ENCODE measurements around the gene RPTOR. TPM values are rescaled to one million over a fixed set of nuclear protein-coding genes. Genes with fewer than 3 reads are reported as not detected.
A peak's percentile ranks its signal among the peaks of the same experiment; 100 is the strongest.
"Not testable (repeated sequence)": the region's sequence is repeated elsewhere in the genome, so short reads cannot be mapped to it uniquely, and the experiment has no call there.

Gene RPTOR
- total RNA-seq, 2 experiments from 2014 or later, result 45.3 to 49.1 TPM

- ATAC-seq (peak; percentile 86), DNase-seq (peak; percentile 78)
- Mint-ChIP-seq H3K27ac (peak overlapping the region; percentile 88), H3K9me3 (peaks cover 2% of the 10 kb centered on the region), H3K4me3 (peak overlapping the region; percentile 65), H3K4me1 (ENCODE audit: low read depth) (peaks cover 67% of the 10 kb centered on the region), H3K27me3 (no peaks in the 10 kb centered on the region), H3K36me3 (ENCODE audit: low read depth) (peaks cover 43% of the 10 kb centered on the region)
- intact Hi-C loops (cut with micrococcal nuclease), result no loop called here
- TF ChIP-seq CTCF (IDR thresholded peaks at IDR 0.05), result no peak
- ChIA-PET CTCF (interaction anchor here (1.0 to 1.5 kb wide), 2 partner anchors 39 to 122 kb away, joined by 3 read pairs; no protein-coding TSS in a partner anchor), POLR2A (interaction anchor here (1.2 kb wide), 1 partner anchor 149 kb away, joined by 3 read pairs; no protein-coding TSS in a partner anchor)
Measured at GRCh38 chr17:80743181-80743771, 198.6 kb downstream of the RPTOR start.

- intact Hi-C loops (cut with micrococcal nuclease); H3K27ac Mint-ChIP-seq; H3K27me3 Mint-ChIP-seq; H3K9me3 Mint-ChIP-seq; ATAC-seq; POLR2A ChIA-PET; CTCF ChIA-PET; DNase-seq; H3K4me3 Mint-ChIP-seq: not testable (repeated sequence)
- Mint-ChIP-seq H3K36me3 (ENCODE audit: low read depth) (peaks cover 42% of the 10 kb centered on the region), H3K4me1 (ENCODE audit: low read depth) (peaks cover 61% of the 10 kb centered on the region)
Measured at GRCh38 chr17:80743973-80744372, 199.3 kb downstream of the RPTOR start.

- Mint-ChIP-seq H3K4me1 (ENCODE audit: low read depth) (peaks cover 53% of the 10 kb centered on the region), H3K36me3 (ENCODE audit: low read depth) (peaks cover 36% of the 10 kb centered on the region)
- H3K4me3 Mint-ChIP-seq; intact Hi-C loops (cut with micrococcal nuclease); POLR2A ChIA-PET; H3K9me3 Mint-ChIP-seq; H3K27ac Mint-ChIP-seq; H3K27me3 Mint-ChIP-seq; DNase-seq; ATAC-seq: not testable (repeated sequence)
- CTCF ChIA-PET, result interaction anchor here (1.0 to 1.6 kb wide), 2 partner anchors 11 to 30 kb away, joined by 3 to 4 read pairs; no protein-coding TSS in a partner anchor
Measured at GRCh38 chr17:80744725-80745124, 200.1 kb downstream of the RPTOR start.

GRCh38 chr17:80745183-80745582 is 200.5 kb downstream of the RPTOR start:
- no peak for DNase-seq
- H3K27me3 Mint-ChIP-seq, result no peaks in the 10 kb centered on the region
- peaks cover 2% of the 10 kb centered on the region for H3K9me3 Mint-ChIP-seq
- peaks cover 32% of the 10 kb centered on the region for H3K36me3 Mint-ChIP-seq (ENCODE audit: low read depth)
- CTCF ChIA-PET, result interaction anchor here (1.0 to 1.6 kb wide), 2 partner anchors 10 to 29 kb away, joined by 3 to 4 read pairs; no protein-coding TSS in a partner anchor
- no peak for TF ChIP-seq CTCF (IDR thresholded peaks at IDR 0.05)
- peak overlapping the region; percentile 9 for H3K27ac Mint-ChIP-seq
- H3K4me1 Mint-ChIP-seq (ENCODE audit: low read depth), result peaks cover 51% of the 10 kb centered on the region
- H3K4me3 Mint-ChIP-seq, result no peak overlapping the region
- intact Hi-C loops (cut with micrococcal nuclease), result no loop called here
- ATAC-seq, result no peak
- POLR2A ChIA-PET, result interaction anchor here (0.7 kb wide), 1 partner anchor 87 kb away, joined by 3 read pairs; no protein-coding TSS in a partner anchor

- Mint-ChIP-seq H3K9me3 (peaks cover 2% of the 10 kb centered on the region), H3K27me3 (no peaks in the 10 kb centered on the region), H3K4me3 (no peak overlapping the region), H3K36me3 (ENCODE audit: low read depth) (peaks cover 23% of the 10 kb centered on the region), H3K27ac (peak overlapping the region; percentile 19), H3K4me1 (ENCODE audit: low read depth) (peaks cover 54% of the 10 kb centered on the region)
- no peak for TF ChIP-seq CTCF (IDR thresholded peaks at IDR 0.05)
- ATAC-seq (no peak), DNase-seq (peak; percentile 45)
- CTCF ChIA-PET, result no interaction called here
- intact Hi-C loops (cut with micrococcal nuclease), result no loop called here
- POLR2A ChIA-PET, result interaction anchor here (0.7 kb wide), 1 partner anchor 191 kb away, joined by 3 read pairs; no protein-coding TSS in a partner anchor
Measured at GRCh38 chr17:80746262-80746935, 201.8 kb downstream of the RPTOR start.

- intact Hi-C loops (cut with micrococcal nuclease), result no loop called here
- H3K9me3 Mint-ChIP-seq, result peaks cover 2% of the 10 kb centered on the region
- peaks cover 16% of the 10 kb centered on the region for H3K36me3 Mint-ChIP-seq (ENCODE audit: low read depth)
- peaks cover 54% of the 10 kb centered on the region for H3K4me1 Mint-ChIP-seq (ENCODE audit: low read depth)
- H3K4me3 Mint-ChIP-seq, result no peak overlapping the region
- ChIA-PET CTCF (no interaction called here), POLR2A (interaction anchor here (0.7 to 1.1 kb wide), 2 partner anchors 21 to 145 kb away, joined by 3 read pairs; no protein-coding TSS in a partner anchor)
- H3K27ac Mint-ChIP-seq, result peak overlapping the region; percentile 70
- no peaks in the 10 kb centered on the region for H3K27me3 Mint-ChIP-seq
- DNase-seq, result no peak
- no peak for ATAC-seq
- TF ChIP-seq CTCF (IDR thresholded peaks at IDR 0.05), result no peak
Measured at GRCh38 chr17:80747469-80747868, 202.8 kb downstream of the RPTOR start.

Data from activated CD8-positive, alpha-beta T cell treated with anti-CD3 and anti-CD28 coated beads for 36 hours (primary cell).